HCT116 (cell line): ENCODE results near the gene PIAS3. TPM values are rescaled to one million over a fixed set of nuclear protein-coding genes. Genes with fewer than 3 reads are reported as not detected.

Experiments
- ATAC-seq: fragments of 200-7000 bp; cut with Tn5 transposase; 2 replicates; pipeline ENCODE4 v1.9.1; 2020; ENCODE audit warnings: mild to moderate bottlenecking, moderate library complexity
- BruUV-seq: library from RNA; stranded (reverse); fragments of 400-500 nt; replicated peaks from 2 replicates; lab custom pipeline; 2021; lab: Mats Ljungman, UMichigan
- CTCF ChIA-PET: fragments of 300-600 bp; sonication (Branson Sonifier 250); formaldehyde crosslinking; loops from one replicate; lab custom pipeline; 2021; ENCODE audit warnings: antibody characterized with exemption; lab: Charles Lee
- POLR2A ChIA-PET: fragments of 300-600, 350-600 bp; sonication (Branson Sonifier 250); formaldehyde crosslinking; loops from one replicate; lab custom pipeline; 2021; ENCODE audit warnings: antibody characterized with exemption; lab: Charles Lee
- RAD21 ChIA-PET, 2 experiments: fragments of 300-600 bp; sonication (Branson Sonifier 250); formaldehyde crosslinking; loops; one replicate each; lab custom pipeline; 2023; ENCODE audit warnings: low total read pairs in 2 of 2; ENCODE audit not compliant: uncharacterized antibody in 2 of 2, unreplicated experiment in 2 of 2, low non-redundant PET in 1 of 2; lab: Charles Lee
- DNase-seq: peaks from one replicate; pipeline ENCODE4 v3.0.0-alpha.2; 2010; ENCODE audit warnings: low read depth, low spot score
- H2AFZ ChIP-seq: fragments of 200-600 bp; shearing (Covaris generic), sonication (generic); 2 replicates; pipeline ENCODE4 v1.6.1; 2017; ENCODE audit warnings: low read depth, mixed run types, mixed read lengths, antibody characterized with exemption, low read length; ENCODE audit not compliant: poor library complexity, severe bottlenecking
- H3K27ac ChIP-seq: 2 replicates; pipeline ENCODE4 v1.5.1; 2012; ENCODE audit warnings: low read depth, low read length
- H3K27me3 ChIP-seq: fragments of 200-600 bp; sonication (generic); 2 replicates; pipeline ENCODE4 v1.6.1; 2016; ENCODE audit warnings: mixed run types, low read length, mixed read lengths; ENCODE audit not compliant: insufficient read depth
- H3K36me3 ChIP-seq, 2 experiments: fragments of 200-500 bp in 1 of 2; fragments of 200-600 bp in 1 of 2; sonication (Bioruptor generic) in 1 of 2; sonication (generic) in 1 of 2; 2 replicates each; pipeline versions ENCODE4 v1.5.1 to v1.6.1; 2014 to 2016; ENCODE audit warnings: low read length in 2 of 2, inconsistent platforms in 1 of 2, mixed read lengths in 1 of 2, mixed run types in 1 of 2; ENCODE audit not compliant: insufficient read depth in 2 of 2, control insufficient read depth in 1 of 2
- H3K4me1 ChIP-seq, 2 experiments: fragments of 200-600 bp in 1 of 2; sonication (generic) in 1 of 2; 2 replicates each; pipeline versions ENCODE4 v1.5.1 to v1.6.1; 2012 to 2017; ENCODE audit warnings: low read length in 2 of 2, inconsistent platforms in 1 of 2, mild to moderate bottlenecking in 1 of 2, mixed read lengths in 1 of 2, mixed run types in 1 of 2, moderate library complexity in 1 of 2; ENCODE audit not compliant: insufficient read depth in 2 of 2, control insufficient read depth in 1 of 2
- H3K4me2 ChIP-seq: fragments of 200-600 bp; sonication (generic); 2 replicates; pipeline ENCODE4 v1.6.1; 2017; ENCODE audit warnings: mixed run types, low read length, mixed read lengths
- H3K4me3 ChIP-seq, 2 experiments: fragments of 200-600 bp in 1 of 2; sonication (generic) in 1 of 2; replicated peaks in 1 of 2; 2 replicates each; pipeline ENCODE4 v1.5.1; 2011 to 2016; ENCODE audit warnings: low read length in 2 of 2, control low read depth in 1 of 2, low read depth in 1 of 2, mild to moderate bottlenecking in 1 of 2, mixed read lengths in 1 of 2, mixed run types in 1 of 2
- H3K79me2 ChIP-seq: fragments of 200-600 bp; sonication (generic); 2 replicates; pipeline ENCODE4 v1.6.1; 2017; ENCODE audit warnings: mild to moderate bottlenecking, mixed run types, low read length, moderate library complexity, mixed read lengths; ENCODE audit not compliant: insufficient read depth
- H3K9ac ChIP-seq: fragments of 200-600 bp; sonication (generic); 2 replicates; pipeline ENCODE4 v1.6.1; 2016; ENCODE audit warnings: low read length, mixed read lengths
- H3K9me2 ChIP-seq: fragments of 200-600 bp; sonication (generic), shearing (Covaris generic); 2 replicates; pipeline ENCODE4 v1.6.1; 2017; ENCODE audit warnings: mixed run types, mild to moderate bottlenecking, moderate library complexity; ENCODE audit not compliant: insufficient read depth
- H3K9me3 ChIP-seq, 2 experiments: fragments of 200-500 bp in 1 of 2; fragments of 200-600 bp in 1 of 2; sonication (Bioruptor generic) in 1 of 2; sonication (generic) in 1 of 2; 2 replicates each; pipeline ENCODE4 v1.6.1; 2014 to 2017; ENCODE audit warnings: low read length in 2 of 2, mixed read lengths in 2 of 2, inconsistent platforms in 1 of 2, low read depth in 1 of 2, mild to moderate bottlenecking in 1 of 2, mixed run types in 1 of 2, moderate library complexity in 1 of 2; ENCODE audit not compliant: control insufficient read depth in 1 of 2, insufficient read depth in 1 of 2
- H4K20me1 ChIP-seq: fragments of 200-600 bp; sonication (generic), shearing (Covaris generic); 2 replicates; pipeline ENCODE4 v1.6.1; 2017; ENCODE audit warnings: mixed run types, mild to moderate bottlenecking, moderate library complexity; ENCODE audit not compliant: insufficient read depth
- CBX3 ChIP-seq: IDR thresholded peaks from 2 replicates; pipeline ENCODE4 v1.6.1; 2012; ENCODE audit warnings: low read depth
- CEBPB ChIP-seq: IDR thresholded peaks from 2 replicates; pipeline ENCODE4 v1.6.1; 2012; ENCODE audit warnings: low read depth
- EGR1 ChIP-seq: IDR thresholded peaks from 2 replicates; pipeline ENCODE4 v1.6.1; 2012; ENCODE audit warnings: low read depth
- ELF1 ChIP-seq: IDR thresholded peaks from 2 replicates; pipeline ENCODE4 v1.6.1; 2012; ENCODE audit warnings: low read depth, borderline replicate concordance
- EZH2 ChIP-seq: fragments of 200-600 bp; sonication (generic); IDR thresholded peaks from 2 replicates; pipeline ENCODE4 v1.6.1; 2017; ENCODE audit warnings: antibody characterized with exemption, mixed run types
- EZH2phosphoT487 ChIP-seq: fragments of 200-600 bp; IDR thresholded peaks from 2 replicates; pipeline ENCODE4 v1.6.1; 2018; ENCODE audit warnings: antibody characterized with exemption, borderline replicate concordance
- FOSL1 ChIP-seq: IDR thresholded peaks from 2 replicates; pipeline ENCODE4 v1.6.1; 2012; ENCODE audit warnings: low read depth
- JUND ChIP-seq: IDR thresholded peaks from 2 replicates; pipeline ENCODE4 v1.6.1; 2012
- POLR2A ChIP-seq: IDR thresholded peaks from 2 replicates; pipeline ENCODE4 v1.7.0; 2011; ENCODE audit warnings: borderline replicate concordance; ENCODE audit not compliant: insufficient read depth, insufficient read length; ENCODE audit errors: extremely low read depth
- RAD21 ChIP-seq: IDR thresholded peaks from 2 replicates; pipeline ENCODE4 v1.6.1; 2012; ENCODE audit warnings: low read depth, mild to moderate bottlenecking
- SIN3A ChIP-seq: IDR thresholded peaks from 2 replicates; pipeline ENCODE4 v1.6.1; 2012; ENCODE audit warnings: low read depth
- SP1 ChIP-seq: IDR thresholded peaks from 2 replicates; pipeline ENCODE4 v1.6.1; 2012; ENCODE audit warnings: low read depth
- SRF ChIP-seq: IDR thresholded peaks from 2 replicates; pipeline ENCODE4 v1.6.1; 2012; ENCODE audit warnings: low read depth
- TCF7L2 ChIP-seq: IDR thresholded peaks from 2 replicates; pipeline ENCODE4 v1.7.0; 2011; ENCODE audit warnings: borderline replicate concordance, inconsistent platforms; ENCODE audit not compliant: insufficient read depth, insufficient read length; ENCODE audit errors: extremely low read depth
- YY1 ChIP-seq: IDR thresholded peaks from 2 replicates; pipeline ENCODE4 v1.6.1; 2011; ENCODE audit warnings: low read length, low read depth, moderate library complexity, mild to moderate bottlenecking; ENCODE audit not compliant: insufficient replicate concordance; ENCODE audit errors: extremely low read depth
- ZBTB33 ChIP-seq: IDR thresholded peaks from 2 replicates; pipeline ENCODE4 v1.6.1; 2011; ENCODE audit warnings: mild to moderate bottlenecking, low read length, moderate library complexity; ENCODE audit not compliant: insufficient replicate concordance; ENCODE audit errors: extremely low read depth
- ZFX ChIP-seq: fragments of 450-650 bp; IDR thresholded peaks from 2 replicates; pipeline ENCODE4 v1.6.1; 2017
- intact Hi-C: fragments of 100-400 bp; cut with micrococcal nuclease; formaldehyde crosslinking; loops from 2 replicates; pipeline ENCODE4 v1.10.0; 2022
- total RNA-seq: library from RNA; stranded (reverse); gene quantifications from one replicate; pipeline ENCODE4 v1.2.1, GENCODE V29; 2021; ENCODE audit not compliant: unreplicated experiment
- TF ChIP-seq, protein P1 (sequence below): IDR thresholded peaks from 2 replicates; pipeline ENCODE4 v1.6.1; 2012
- TF ChIP-seq, protein P2 (sequence below): IDR thresholded peaks from 2 replicates; pipeline ENCODE4 v1.6.1; 2012; ENCODE audit warnings: low read depth
- TF ChIP-seq, protein P3 (sequence below): IDR thresholded peaks from 2 replicates; pipeline ENCODE4 v1.6.1; 2012

PIAS3 gene
- total RNA-seq, 1 experiment from 2014 or later, result 31.2 TPM

DNA sequence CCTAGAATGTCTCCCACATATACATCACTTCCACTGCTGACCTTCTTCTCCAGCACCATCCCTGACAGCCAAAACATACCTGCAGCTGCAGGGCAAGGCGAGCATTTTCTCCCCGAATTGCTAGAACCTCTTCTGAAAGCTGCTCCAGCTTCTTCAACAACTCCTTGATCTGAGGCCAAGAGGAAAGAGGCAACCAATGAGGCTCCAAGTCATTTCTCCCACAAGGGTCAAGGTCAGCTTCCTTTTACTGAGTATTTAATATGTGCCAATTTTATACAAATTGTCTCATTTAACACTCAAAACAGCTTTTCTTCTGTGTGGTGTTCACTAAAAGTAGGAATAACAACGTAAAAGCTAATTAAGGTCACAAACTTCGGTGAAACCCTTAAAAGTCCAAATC lies 9.4 kb upstream of the PIAS3 start:
- TF ChIP-seq, protein P1, sequence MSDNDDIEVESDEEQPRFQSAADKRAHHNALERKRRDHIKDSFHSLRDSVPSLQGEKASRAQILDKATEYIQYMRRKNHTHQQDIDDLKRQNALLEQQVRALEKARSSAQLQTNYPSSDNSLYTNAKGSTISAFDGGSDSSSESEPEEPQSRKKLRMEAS, result no peak
- TF ChIP-seq EGR1, result no peak
- no peak for TF ChIP-seq SP1
- no peak for TF ChIP-seq TCF7L2
- no peak for TF ChIP-seq YY1
- TF ChIP-seq POLR2A, result no peak
- TF ChIP-seq EZH2phosphoT487, result no peak
- no peak for TF ChIP-seq ZFX
- TF ChIP-seq CBX3, result no peak
- TF ChIP-seq SRF, result no peak
- no peak for TF ChIP-seq EZH2
- TF ChIP-seq, protein P2, sequence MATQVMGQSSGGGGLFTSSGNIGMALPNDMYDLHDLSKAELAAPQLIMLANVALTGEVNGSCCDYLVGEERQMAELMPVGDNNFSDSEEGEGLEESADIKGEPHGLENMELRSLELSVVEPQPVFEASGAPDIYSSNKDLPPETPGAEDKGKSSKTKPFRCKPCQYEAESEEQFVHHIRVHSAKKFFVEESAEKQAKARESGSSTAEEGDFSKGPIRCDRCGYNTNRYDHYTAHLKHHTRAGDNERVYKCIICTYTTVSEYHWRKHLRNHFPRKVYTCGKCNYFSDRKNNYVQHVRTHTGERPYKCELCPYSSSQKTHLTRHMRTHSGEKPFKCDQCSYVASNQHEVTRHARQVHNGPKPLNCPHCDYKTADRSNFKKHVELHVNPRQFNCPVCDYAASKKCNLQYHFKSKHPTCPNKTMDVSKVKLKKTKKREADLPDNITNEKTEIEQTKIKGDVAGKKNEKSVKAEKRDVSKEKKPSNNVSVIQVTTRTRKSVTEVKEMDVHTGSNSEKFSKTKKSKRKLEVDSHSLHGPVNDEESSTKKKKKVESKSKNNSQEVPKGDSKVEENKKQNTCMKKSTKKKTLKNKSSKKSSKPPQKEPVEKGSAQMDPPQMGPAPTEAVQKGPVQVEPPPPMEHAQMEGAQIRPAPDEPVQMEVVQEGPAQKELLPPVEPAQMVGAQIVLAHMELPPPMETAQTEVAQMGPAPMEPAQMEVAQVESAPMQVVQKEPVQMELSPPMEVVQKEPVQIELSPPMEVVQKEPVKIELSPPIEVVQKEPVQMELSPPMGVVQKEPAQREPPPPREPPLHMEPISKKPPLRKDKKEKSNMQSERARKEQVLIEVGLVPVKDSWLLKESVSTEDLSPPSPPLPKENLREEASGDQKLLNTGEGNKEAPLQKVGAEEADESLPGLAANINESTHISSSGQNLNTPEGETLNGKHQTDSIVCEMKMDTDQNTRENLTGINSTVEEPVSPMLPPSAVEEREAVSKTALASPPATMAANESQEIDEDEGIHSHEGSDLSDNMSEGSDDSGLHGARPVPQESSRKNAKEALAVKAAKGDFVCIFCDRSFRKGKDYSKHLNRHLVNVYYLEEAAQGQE, result no peak
- TF ChIP-seq, protein P3, sequence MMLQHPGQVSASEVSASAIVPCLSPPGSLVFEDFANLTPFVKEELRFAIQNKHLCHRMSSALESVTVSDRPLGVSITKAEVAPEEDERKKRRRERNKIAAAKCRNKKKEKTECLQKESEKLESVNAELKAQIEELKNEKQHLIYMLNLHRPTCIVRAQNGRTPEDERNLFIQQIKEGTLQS, result no peak
- no peak for TF ChIP-seq JUND
- TF ChIP-seq ELF1, result no peak
- no peak for TF ChIP-seq ZBTB33
- no peak for TF ChIP-seq FOSL1
- no peak for TF ChIP-seq CEBPB
- TF ChIP-seq SIN3A, result no peak
- no peak for TF ChIP-seq RAD21
- Histone ChIP-seq H3K4me3 (no peak overlapping the region), H3K9me3 (no peaks in the 10 kb centered on the region), H3K79me2 (no peaks in the 10 kb centered on the region), H3K9ac (no peak overlapping the region), H3K27ac (no peak overlapping the region), H3K36me3 (no peaks in the 10 kb centered on the region), H3K4me1 (no peaks in the 10 kb centered on the region), H2AFZ (no peak overlapping the region), H3K27me3 (no peaks in the 10 kb centered on the region), H3K4me2 (no peak overlapping the region), H4K20me1 (no peaks in the 10 kb centered on the region), H3K9me2 (no peaks in the 10 kb centered on the region)
- ATAC-seq (no peak), DNase-seq (no peak)
- CTCF ChIA-PET, result no interaction called here
- RAD21 ChIA-PET, result no interaction called here
- no TSS peak for BruUV-seq
- POLR2A ChIA-PET, result interaction anchor here (1.1 kb wide), 1 partner anchor 183 kb away, joined by 3 read pairs; no protein-coding TSS in a partner anchor
- intact Hi-C loops, result no loop called here
